Liver (tissue), 9 donors: ENCODE data around the gene TCHP. TPM values are rescaled to one million over a fixed set of nuclear protein-coding genes. Genes with fewer than 3 reads are reported as not detected.

Experiments used
- DNase-seq: peaks from one replicate; pipeline ENCODE4 v3.0.0-alpha.2; 2017; ENCODE audit warnings: low spot score
- H3K27ac ChIP-seq, 2 donors: one replicate each; pipeline ENCODE4 v1.7.0; 2013; ENCODE audit warnings: inconsistent platforms in 2 of 2, low read length in 2 of 2, control low read depth in 1 of 2, low read depth in 1 of 2, mild to moderate bottlenecking in 1 of 2
- H3K27me3 ChIP-seq, 4 donors: one replicate each; pipeline versions ENCODE4 v1.6.1 to v1.7.0; 2013; ENCODE audit warnings: low read length in 3 of 4, inconsistent platforms in 1 of 4, mild to moderate bottlenecking in 1 of 4, moderate library complexity in 1 of 4; ENCODE audit not compliant: control insufficient read depth in 4 of 4, insufficient read depth in 4 of 4
- H3K36me3 ChIP-seq, 4 donors: one replicate each; pipeline versions ENCODE4 v1.6.1 to v1.7.0; 2013; ENCODE audit warnings: low read length in 3 of 4, mild to moderate bottlenecking in 3 of 4, low read depth in 1 of 4, moderate library complexity in 1 of 4; ENCODE audit not compliant: control insufficient read depth in 4 of 4, insufficient read depth in 3 of 4
- H3K4me1 ChIP-seq, 4 donors: one replicate each; pipeline versions ENCODE4 v1.6.1 to v1.7.0; 2013; ENCODE audit warnings: low read length in 3 of 4, mild to moderate bottlenecking in 3 of 4, moderate library complexity in 1 of 4; ENCODE audit not compliant: control insufficient read depth in 4 of 4, insufficient read depth in 4 of 4
- H3K4me3 ChIP-seq, 3 donors: one replicate each; pipeline versions ENCODE4 v1.6.1 to v1.7.0; 2013; ENCODE audit warnings: low read length in 3 of 3, control low read depth in 1 of 3, low read depth in 1 of 3, mild to moderate bottlenecking in 1 of 3
- H3K9ac ChIP-seq, 2 donors: one replicate each; pipeline ENCODE4 v1.7.0; 2013; ENCODE audit warnings: low read length in 2 of 2, mild to moderate bottlenecking in 2 of 2, moderate library complexity in 2 of 2, control low read depth in 1 of 2, low read depth in 1 of 2
- H3K9me3 ChIP-seq, 4 donors: one replicate each; pipeline versions ENCODE4 v1.6.1 to v1.7.0; 2013; ENCODE audit warnings: low read length in 3 of 4; ENCODE audit not compliant: control insufficient read depth in 4 of 4
- EGR1 ChIP-seq, 2 donors: IDR thresholded peaks; 2 replicates each; pipeline ENCODE4 v1.6.1; 2016 to 2018; ENCODE audit warnings: antibody characterized with exemption in 2 of 2, low read depth in 2 of 2
- FOXA1 ChIP-seq: IDR thresholded peaks from 2 replicates; pipeline ENCODE4 v1.6.1; 2016; ENCODE audit warnings: antibody characterized with exemption
- FOXA2 ChIP-seq: IDR thresholded peaks from 2 replicates; pipeline ENCODE4 v1.6.1; 2016; ENCODE audit warnings: antibody characterized with exemption
- GABPA ChIP-seq, 2 donors: IDR thresholded peaks in 1 of 2; conservative IDR thresholded peaks in 1 of 2; 2 replicates each; pipeline ENCODE4 v1.6.1; 2016; ENCODE audit warnings: antibody characterized with exemption in 2 of 2, mild to moderate bottlenecking in 1 of 2, moderate library complexity in 1 of 2
- HNF4A ChIP-seq, 2 donors: conservative IDR thresholded peaks; 2 replicates each; pipeline ENCODE4 v1.6.1; 2016; ENCODE audit warnings: antibody characterized with exemption in 2 of 2, mild to moderate bottlenecking in 2 of 2
- HNF4G ChIP-seq: IDR thresholded peaks from 2 replicates; pipeline ENCODE4 v1.6.1; 2016; ENCODE audit warnings: antibody characterized with exemption
- JUND ChIP-seq, 2 donors: IDR thresholded peaks; 2 replicates each; pipeline ENCODE4 v1.6.1; 2016; ENCODE audit warnings: antibody characterized with exemption in 2 of 2
- NR2F2 ChIP-seq: IDR thresholded peaks from 2 replicates; pipeline ENCODE4 v1.6.1; 2016; ENCODE audit warnings: antibody characterized with exemption
- RAD21 ChIP-seq, 2 donors: IDR thresholded peaks; 2 replicates each; pipeline ENCODE4 v1.6.1; 2016; ENCODE audit warnings: antibody characterized with exemption in 2 of 2, mild to moderate bottlenecking in 2 of 2
- REST ChIP-seq: IDR thresholded peaks from 2 replicates; pipeline ENCODE4 v1.6.1; 2016; ENCODE audit warnings: antibody characterized with exemption, mild to moderate bottlenecking
- RXRA ChIP-seq, 2 donors: IDR thresholded peaks; 2 replicates each; pipeline ENCODE4 v1.6.1; 2017 to 2018; ENCODE audit warnings: antibody characterized with exemption in 2 of 2, mild to moderate bottlenecking in 1 of 2
- SP1 ChIP-seq: IDR thresholded peaks from 2 replicates; pipeline ENCODE4 v1.6.1; 2018; ENCODE audit warnings: antibody characterized with exemption, mild to moderate bottlenecking
- TAF1 ChIP-seq: conservative IDR thresholded peaks from 2 replicates; pipeline ENCODE4 v1.6.1; 2016; ENCODE audit warnings: antibody characterized with exemption, mild to moderate bottlenecking
- YY1 ChIP-seq: IDR thresholded peaks from 2 replicates; pipeline ENCODE4 v1.6.1; 2016; ENCODE audit warnings: antibody characterized with exemption, mild to moderate bottlenecking
- ZBTB33 ChIP-seq: IDR thresholded peaks from 2 replicates; pipeline ENCODE4 v1.6.1; 2016; ENCODE audit warnings: antibody characterized with exemption
- WGBS: extraction: QIAGEN DNeasy Blood & Tissue Kit; methylation state at CpG from one replicate; pipeline ENCODE4 v1.1.7; 2013; 5-methylcytosine and 5-hydroxymethylcytosine counted together
- polyA plus RNA-seq, 2 donors: library from polyadenylated mRNA; stranded (reverse) in 1 of 2; unstranded in 1 of 2; fragments of 200-250 nt in 1 of 2; fragments of >200 nt in 1 of 2; fragmentation: Nextera tagmentation in 1 of 2; extraction: Ambion mirVana in 1 of 2; gene quantifications; one replicate each; pipeline versions ENCODE4 v1.2.1 to v1.2.3, GENCODE V29; 2013 to 2015
- total RNA-seq, 2 donors: library from RNA; depleted of rRNA; stranded (reverse); fragments of >200 nt; gene quantifications; one replicate each; pipeline ENCODE4 v1.2.3, GENCODE V29; 2014
- TF ChIP-seq, protein P1 (sequence below): IDR thresholded peaks from 2 replicates; pipeline ENCODE4 v1.6.1; 2016; ENCODE audit warnings: antibody characterized with exemption
- TF ChIP-seq, protein P2 (sequence below): fragments of 150-350 bp; IDR thresholded peaks from 2 replicates; pipeline ENCODE4 v1.5.1; 2017; ENCODE audit warnings: improper control_type of control experiment, low read depth, low read length; ENCODE audit not compliant: missing input control
- TF ChIP-seq, protein P3 (sequence below): IDR thresholded peaks from 2 replicates; pipeline ENCODE4 v1.6.1; 2016; ENCODE audit warnings: antibody characterized with exemption
- donor health status: healthy.
- donor health status: healthy.
- donor health status: healthy.
- donor health status: healthy.
- donor health status: healthy.

Gene TCHP
- total and polyA plus RNA-seq, 4 donors: 5.0 to 9.8 (median 5.2) TPM

DNA sequence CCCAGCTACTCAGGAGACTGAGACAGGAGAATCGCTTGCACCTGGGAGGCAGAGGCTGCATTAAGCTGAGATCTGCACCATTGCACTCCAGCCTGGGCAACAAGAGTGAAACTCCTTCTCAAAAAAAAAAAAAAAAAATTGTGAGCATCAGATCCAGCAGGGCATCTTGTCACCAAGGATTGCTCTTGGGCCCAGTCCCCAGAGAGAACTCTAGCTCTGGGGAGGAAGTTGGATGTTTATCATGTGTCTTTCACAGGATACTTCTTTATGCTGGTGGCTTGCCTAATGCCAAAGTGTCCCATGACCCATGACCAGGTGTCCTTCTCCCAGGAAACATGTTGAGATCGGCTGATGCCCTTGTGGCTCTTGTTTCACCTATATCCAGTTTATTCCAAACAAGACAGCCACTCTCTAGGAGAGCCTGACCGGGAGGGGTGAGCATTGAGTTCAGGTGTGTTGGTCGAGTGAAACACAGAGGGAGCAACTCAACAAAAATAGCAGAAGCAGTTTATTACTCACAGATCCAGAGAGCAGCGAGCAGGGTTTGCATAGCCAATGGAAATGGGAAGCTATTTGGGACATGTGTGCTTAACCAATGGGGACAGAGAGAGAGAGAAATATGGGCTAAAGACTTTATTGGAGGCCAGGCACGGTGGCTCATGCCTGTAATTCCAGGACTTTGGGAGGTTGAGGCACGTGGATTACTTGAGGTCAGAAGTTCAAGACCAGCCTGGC lies 6.6 kb upstream of the TCHP start:
- no peak for TF ChIP-seq HNF4A (conservative IDR thresholded peaks at IDR 0.05)
- no peak for TF ChIP-seq YY1
- TF ChIP-seq ZBTB33: no peak
- no peak for TF ChIP-seq RAD21 (IDR thresholded peaks at IDR 0.05)
- no peak for TF ChIP-seq EGR1 (IDR thresholded peaks at IDR 0.05; ENCODE audit: low read depth in 2 of 2)
- no peak for TF ChIP-seq RXRA (IDR thresholded peaks at IDR 0.05)
- TF ChIP-seq SP1: no peak
- TF ChIP-seq, protein P1, sequence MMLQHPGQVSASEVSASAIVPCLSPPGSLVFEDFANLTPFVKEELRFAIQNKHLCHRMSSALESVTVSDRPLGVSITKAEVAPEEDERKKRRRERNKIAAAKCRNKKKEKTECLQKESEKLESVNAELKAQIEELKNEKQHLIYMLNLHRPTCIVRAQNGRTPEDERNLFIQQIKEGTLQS: no peak
- no peak for TF ChIP-seq REST
- TF ChIP-seq GABPA (IDR thresholded peaks at IDR 0.05 in 1 of 2, conservative IDR thresholded peaks at IDR 0.05 in 1 of 2): no peak
- no peak for TF ChIP-seq TAF1
- TF ChIP-seq, protein P2, sequence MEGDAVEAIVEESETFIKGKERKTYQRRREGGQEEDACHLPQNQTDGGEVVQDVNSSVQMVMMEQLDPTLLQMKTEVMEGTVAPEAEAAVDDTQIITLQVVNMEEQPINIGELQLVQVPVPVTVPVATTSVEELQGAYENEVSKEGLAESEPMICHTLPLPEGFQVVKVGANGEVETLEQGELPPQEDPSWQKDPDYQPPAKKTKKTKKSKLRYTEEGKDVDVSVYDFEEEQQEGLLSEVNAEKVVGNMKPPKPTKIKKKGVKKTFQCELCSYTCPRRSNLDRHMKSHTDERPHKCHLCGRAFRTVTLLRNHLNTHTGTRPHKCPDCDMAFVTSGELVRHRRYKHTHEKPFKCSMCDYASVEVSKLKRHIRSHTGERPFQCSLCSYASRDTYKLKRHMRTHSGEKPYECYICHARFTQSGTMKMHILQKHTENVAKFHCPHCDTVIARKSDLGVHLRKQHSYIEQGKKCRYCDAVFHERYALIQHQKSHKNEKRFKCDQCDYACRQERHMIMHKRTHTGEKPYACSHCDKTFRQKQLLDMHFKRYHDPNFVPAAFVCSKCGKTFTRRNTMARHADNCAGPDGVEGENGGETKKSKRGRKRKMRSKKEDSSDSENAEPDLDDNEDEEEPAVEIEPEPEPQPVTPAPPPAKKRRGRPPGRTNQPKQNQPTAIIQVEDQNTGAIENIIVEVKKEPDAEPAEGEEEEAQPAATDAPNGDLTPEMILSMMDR: no peak
- no peak for TF ChIP-seq NR2F2
- no peak for TF ChIP-seq JUND (IDR thresholded peaks at IDR 0.05)
- no peak for TF ChIP-seq HNF4G
- TF ChIP-seq FOXA1: no peak
- TF ChIP-seq, protein P3, sequence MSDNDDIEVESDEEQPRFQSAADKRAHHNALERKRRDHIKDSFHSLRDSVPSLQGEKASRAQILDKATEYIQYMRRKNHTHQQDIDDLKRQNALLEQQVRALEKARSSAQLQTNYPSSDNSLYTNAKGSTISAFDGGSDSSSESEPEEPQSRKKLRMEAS: no peak
- no peak for TF ChIP-seq FOXA2
- WGBS: 89% methylated on average over 7 of the region's 7 CpGs
- H3K27ac ChIP-seq: no peak overlapping the region

More for the DNA sequence above, 6.6 kb upstream of the TCHP start:
- Histone ChIP-seq H3K9ac (no peak overlapping the region), H3K9me3 (no peaks in the 10 kb centered on the region), H3K27me3 (no peaks in the 10 kb centered on the region), H3K4me1 (no peaks in the 10 kb centered on the region), H3K4me3 (no peak overlapping the region), H3K36me3 (no peaks in the 10 kb centered on the region)
- DNase-seq: no peak
